NCI-H146 treated with DMSO at 0.1 percent for 48 hours (cell line): Measurements from ENCODE around the gene VWA8.
"Not testable (repeated sequence)": the region's sequence is repeated elsewhere in the genome, so short reads cannot be mapped to it uniquely, and the experiment has no call there.

Experiments
- DNase-seq: peaks from one replicate; lab custom pipeline; 2025; ENCODE audit not compliant: unreplicated experiment; lab: John Stamatoyannopoulos, UW

VWA8 gene

DNA sequence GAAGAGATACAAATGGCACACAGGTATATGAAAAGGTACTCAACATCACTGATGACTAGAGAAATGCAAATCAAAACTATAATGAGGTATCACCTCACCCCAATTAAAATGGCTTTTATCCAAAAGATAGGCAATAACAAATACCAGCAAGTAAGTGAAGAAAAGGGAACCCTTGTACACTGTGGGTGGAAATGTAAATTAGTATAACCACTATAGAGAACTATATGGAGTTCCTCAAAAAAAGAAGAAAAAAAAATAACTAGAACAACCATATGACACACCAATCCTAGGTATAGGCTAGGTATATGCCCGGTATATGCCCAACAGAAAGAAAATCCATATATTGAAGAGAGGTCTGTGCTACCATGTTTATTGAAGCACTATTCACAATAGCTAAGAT, 150.9 kb downstream of the VWA8 start:
- DNase-seq = no peak

DNA sequence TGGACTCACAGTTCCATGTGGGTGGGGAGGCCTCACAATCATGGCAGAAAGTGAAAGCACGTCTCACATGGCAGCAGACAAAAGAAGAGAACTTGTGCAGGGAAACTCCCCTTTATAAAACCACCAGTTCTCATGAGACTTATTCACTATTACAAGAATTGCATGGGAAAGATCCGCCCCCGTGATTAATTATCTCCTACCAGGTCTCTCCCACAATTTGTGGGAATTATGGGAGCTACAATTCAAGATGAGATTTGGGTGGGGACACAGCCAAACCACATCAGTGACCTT, 157.5 kb downstream of the VWA8 start:
- DNase-seq = not testable (repeated sequence)

DNA sequence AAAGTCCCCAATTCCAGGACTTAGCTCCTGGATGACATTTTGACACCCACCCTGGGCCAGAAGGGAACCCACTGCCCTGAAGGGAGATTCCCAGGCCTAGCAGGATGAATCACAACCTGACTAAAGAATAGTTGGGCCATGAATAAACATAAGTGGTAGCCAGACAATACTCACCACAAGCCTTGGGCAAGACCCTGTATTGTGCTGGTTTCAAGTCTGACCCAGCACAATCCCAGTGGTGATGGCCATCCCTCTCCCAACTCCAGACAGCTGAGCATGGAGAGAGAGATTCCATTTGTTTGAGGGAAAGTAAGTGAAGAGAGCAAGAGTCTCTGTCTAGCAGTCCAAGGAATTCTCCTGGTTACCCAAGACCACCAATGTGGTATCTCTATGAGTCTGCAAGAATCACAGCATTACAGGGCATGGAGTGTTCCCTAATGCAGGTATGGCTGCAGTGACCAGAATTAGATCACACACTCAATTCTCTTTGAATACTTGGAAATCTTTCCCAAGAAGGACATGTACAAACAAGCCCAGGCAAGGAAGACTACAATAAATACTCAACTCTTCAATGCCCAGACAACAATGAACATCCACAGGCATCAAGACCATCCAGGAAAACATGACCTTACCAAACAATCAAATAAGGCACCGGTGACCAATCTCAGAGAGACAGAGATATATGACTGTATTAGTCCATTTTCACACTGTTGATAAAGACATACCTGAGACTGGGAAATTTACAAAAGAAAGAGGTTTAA, 158.0 kb downstream of the VWA8 start:
- DNase-seq = no peak

DNA sequence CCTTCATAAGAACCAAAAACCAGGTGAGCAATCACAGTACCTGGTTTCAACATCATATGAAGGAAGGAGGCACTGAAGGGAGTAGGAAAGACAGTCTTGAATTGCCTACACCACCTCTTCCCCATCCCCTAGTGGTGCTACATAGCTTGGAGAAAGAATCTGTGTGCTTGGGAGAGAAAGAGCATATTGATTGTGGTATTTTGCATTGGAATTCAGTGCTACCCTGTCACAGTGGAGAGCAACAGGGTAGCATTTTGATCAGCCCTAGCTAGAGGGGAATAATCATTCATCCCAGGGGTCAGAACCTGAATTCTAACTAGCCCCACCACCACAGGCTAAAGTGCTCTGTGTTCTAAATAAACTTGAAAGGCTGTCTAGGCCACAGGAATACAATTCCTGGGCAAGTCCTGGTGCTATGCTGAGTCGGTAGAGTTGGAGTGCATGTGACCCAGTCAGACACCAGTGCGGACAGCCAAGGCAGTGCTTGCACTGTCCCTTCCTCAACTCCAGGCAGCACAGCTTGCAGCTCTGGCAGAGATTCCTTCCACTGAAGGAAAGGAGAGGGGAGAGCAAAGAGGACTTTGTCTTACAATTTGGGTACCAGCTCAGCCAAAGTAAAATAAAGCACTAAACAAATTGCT, 158.7 kb downstream of the VWA8 start:
- no peak for DNase-seq

DNA sequence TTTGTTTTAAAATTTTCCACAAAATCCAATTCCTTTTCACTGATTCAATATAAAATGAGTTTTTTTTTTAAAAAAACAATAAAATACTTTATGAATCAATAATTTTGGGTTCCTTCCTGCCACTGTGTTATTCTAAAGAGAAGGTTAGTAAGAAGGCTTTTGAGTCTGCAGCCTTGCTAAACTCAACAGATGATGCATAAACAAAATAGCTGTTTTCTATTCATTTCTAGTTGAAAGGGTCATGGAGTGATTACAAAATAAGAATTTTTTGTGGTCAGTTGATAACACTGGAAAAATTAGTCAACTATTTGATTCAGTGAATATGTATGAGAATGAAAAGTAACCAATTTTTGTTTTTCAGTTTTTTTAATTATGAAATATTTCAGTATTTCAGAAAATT, 169.9 kb downstream of the VWA8 start:
- DNase-seq = no peak

DNA sequence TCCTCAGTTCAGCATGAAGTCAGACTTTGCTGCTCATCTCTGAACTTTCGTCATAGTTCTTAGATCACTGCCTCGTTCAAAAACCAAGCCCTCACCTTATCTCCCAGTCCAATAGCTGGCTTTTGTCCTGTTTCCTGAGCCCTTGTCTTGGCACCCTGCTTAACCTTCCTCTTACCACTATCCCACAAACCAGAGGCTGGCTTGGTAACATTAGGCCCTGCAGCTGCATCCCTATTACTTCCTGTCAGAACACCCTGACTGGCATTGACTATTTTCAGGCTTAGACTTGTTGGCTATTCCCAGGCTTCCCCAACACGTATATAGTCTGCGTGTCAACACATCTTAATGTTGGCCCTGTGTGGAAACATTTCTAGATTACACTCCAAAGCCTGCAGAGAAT, 172.4 kb downstream of the VWA8 start:
- DNase-seq = no peak

DNA sequence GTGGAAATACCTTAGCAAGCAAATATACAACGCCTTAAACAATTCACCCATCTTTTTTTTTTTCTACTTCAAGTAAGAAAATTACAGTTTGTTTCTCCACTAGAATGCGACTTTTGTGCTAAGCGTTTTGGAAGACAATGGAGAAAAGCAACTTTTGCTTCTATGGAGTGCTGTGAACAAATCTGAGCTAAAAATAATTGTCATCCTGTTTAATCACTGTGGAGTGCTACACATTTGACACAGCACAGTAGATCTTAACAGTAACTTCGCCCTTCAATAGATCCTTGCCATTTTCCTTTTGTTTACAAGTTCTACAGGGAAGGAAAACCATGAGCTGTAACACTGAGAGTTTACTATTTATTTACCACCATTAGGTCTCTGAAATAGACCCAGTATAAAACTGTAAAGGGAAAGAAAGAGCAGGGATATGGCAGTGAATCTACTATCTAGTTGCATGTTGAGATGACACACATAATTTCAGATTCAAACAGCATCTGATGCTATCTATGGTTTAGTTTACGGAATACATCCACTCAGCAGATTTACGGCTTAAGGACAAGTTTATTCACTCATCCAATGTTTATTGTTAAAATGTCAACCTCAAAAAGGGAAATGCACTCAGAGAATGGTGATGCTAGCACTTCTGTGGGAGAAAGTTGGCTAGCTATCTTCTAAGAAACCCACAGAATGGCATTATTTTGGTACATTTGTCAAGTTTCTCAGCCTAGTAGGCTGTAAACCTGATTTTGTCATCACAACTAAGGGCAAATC, 175.3 kb downstream of the VWA8 start:
- no peak for DNase-seq

DNA sequence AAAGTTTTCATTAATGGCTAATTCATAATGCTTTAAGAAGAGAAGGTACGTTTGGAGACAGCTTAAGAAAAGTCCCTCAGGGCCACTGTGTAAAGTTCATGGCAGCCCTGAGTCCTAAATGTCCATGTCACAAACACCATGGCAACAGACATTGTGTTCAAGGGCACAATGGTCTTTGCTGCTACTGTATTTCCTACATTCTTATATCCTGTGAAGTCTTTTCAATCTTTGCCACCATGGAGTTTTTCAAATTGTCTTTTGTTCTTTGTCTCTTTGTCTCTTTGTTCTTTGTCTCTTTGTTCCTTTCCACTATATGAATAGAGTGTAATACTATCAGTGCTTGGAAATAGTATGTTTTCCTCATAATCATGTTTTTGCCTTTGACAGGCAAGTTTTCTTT, 178.8 kb downstream of the VWA8 start:
- no peak for DNase-seq

DNA sequence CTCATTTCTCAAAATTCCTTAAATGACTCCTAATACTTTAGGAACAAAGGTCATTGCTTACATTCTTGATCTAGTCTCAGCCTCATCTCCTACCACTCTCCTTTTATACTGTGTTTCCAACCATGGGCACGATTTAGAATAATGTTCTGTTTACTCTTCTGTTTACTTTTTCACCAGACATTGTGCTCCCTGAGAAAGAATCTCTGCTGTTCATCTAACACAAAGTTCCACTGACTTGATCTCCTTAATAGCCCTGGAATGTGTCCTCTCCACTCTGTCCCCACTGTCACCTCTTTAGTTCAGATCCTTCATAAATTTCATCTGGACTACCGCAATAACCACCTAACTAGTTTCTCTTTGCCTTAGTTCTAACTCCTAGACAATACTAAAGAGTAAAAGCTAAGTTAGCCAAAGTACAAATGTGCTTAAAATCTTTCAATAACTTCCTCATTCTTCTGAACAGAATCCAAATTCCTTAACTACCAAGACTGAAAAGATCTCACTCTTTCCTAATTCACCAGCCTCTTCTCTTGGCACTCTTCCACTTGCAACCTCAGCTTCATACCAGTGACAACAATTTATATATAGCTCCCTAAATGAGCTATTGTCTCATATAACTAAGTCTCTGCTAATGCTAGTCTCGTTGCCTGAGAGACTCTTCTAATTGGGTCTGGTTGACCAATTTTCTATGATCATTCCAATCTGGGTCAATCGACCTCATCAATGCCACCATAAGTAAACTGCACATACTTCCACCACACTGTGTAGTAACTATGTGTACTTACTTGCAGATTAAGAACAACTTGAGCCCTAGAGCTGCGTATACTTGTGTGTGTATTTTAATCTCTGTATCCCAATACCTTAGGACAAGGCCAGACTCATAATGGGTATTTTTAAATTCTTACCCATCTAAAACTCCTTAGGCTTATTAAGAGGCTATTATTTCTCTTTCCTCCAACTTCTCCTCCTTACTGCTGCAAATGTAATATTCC, 179.9 kb downstream of the VWA8 start:
- no peak for DNase-seq

DNA sequence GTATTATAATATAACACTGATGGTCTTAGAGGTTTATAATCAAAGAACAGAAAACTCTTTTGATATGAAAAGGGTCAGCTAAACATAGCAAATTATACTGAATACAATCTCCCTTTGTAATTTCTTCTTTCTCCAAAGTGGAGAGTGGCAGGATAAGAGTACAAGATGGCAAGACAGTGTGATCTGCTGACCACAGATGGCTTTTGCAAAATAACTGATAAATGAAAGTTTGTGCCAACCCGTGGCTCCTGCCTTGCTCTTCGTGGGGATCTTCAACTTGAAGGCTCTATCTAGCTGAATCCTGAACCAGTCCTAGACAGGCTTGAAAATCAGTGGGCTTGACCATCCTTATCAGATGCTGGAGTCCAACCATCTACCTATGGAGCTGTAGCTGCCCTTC, 185.7 kb downstream of the VWA8 start:
- no peak for DNase-seq

DNA sequence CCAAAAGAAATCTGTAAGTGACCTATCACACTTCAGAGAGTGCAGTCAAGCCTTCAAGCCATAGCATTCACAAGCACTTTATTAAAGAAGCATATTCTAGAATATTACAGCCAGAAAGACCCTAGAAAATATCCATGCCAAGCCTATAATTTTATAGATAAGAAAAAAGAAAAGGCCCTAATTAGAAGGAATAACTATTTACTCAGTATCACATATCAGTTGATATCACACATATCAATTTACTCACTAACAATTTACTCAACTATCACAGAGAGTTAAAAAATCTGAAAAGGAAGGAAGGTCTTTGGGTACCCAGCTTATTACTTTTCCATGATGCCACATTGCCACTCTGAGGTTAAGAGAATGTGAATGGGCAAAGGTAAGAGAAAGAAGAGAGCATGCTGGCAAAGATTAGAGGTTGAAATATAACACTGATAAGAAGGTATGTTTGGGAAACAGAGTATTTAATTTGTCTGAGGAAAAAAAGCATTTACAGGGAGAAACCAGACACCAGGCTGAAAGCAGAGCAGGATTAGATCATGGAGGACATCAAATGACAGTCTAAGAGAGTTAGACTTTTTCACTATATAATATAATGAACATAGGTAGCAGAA, 186.2 kb downstream of the VWA8 start:
- peak; percentile 91 for DNase-seq

DNA sequence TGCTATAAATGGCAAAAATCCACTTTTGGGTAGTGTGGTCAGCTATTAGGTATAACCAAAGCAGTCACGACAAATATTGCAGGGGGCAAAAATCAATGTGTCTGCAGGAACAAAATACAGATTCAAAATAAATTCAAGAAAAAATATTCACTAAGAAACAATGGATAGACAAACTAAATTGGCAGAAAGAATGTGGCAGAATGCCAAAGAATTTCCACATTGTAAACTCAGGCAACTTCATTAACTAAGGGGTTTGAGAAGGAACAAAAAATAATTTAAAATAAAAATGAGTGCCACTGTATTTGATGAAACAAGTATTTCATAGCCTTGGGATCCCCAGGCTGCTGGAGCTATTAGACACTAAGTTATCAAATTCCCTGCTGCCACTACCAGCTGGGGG, 193.1 kb downstream of the VWA8 start:
- DNase-seq = no peak

DNA sequence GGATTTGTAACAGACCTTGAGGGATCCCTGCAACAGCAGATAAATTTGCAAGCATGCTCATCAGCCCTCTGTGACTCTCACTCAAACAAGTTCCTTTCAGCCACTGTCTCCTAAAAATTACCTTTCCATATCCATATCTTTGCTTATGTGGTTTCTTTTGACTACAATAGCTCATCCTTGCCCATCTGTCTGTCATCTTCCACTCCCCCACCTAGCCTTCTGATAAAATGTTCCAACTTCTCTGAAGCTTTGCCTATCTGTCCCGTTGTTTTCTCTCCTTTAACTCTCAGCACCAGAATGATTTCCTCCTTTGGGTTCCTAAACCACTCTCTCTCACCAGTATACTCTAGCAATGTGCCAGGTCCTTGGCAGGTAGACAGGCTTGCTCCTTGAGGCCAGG, 194.5 kb downstream of the VWA8 start:
- no peak for DNase-seq

DNA sequence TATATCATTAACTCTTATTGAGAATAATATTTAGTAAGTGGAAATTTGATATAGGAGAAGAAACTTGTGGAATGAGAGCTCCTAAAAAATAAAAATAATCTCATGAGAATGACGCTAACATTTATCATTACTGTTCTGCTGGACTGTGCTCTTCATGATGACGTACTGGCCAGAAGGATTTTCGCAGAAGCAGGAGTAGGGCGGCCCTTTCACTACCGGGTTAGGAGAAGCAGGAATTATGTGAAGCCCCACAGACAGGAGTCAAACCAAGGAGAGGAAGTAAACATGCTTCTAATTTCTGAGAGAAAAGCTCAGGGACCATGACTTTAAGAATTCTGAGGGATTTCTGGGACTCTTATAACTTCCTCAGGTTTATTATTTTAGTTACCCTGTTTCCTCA, 195.1 kb downstream of the VWA8 start:
- DNase-seq = no peak

DNA sequence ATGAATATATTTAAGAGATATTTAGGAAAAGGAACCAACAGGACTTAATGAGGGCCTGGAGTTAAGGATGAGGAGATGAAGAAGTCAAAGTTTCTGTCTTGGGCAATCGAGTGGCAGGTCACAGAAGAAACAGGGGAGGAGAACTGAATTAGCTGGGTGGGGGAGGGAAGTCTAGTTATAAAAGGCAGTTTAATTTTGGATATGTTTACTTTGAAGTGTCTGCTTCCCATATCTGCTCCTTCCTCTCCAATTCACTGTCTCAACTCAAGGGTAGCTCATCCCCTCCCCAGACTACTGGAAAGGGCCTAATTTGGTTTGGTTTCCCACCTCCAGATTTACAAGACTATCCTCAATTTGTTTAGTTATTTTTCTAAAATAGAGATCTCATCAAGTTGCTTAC, 195.9 kb downstream of the VWA8 start:
- DNase-seq = no peak

DNA sequence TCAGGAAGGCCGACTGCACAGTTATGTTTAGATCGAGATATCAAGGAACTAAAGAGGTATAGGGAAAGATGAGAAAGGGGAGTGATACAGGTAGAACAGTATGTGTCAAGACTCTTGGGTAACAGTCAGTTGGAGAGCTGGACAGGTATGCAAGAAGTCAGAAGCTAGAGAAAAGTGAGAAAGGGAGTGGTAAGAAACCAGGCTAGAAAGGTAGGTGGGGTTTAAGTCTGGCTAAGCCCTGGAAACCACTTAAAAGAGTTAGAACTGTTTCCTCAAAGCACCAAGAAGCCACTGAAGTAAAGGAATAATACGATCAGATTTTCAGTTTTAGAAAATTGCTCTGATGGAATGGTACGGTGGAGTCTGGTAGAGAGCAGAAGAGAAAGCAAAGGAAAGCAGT, 196.4 kb downstream of the VWA8 start:
- no peak for DNase-seq

DNA sequence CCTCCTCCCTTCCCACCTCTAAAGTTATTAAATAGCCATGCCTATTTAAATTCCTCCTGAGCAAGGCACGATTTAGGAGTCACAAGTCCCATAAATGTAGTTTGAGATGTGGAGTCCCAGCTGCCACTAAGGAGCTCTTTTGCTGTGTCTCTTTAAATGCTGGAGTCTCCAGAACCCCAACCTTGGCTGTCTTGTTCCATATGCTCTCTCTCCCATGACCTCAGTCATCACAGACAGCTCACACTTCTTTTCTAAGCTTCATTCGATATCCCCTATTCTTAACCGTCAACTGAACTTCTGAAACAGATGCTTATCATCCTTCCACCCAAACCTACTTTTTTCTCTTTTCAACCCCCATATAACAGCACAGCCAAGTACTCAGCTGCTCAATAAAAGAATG, 197.1 kb downstream of the VWA8 start:
- no peak for DNase-seq

DNA sequence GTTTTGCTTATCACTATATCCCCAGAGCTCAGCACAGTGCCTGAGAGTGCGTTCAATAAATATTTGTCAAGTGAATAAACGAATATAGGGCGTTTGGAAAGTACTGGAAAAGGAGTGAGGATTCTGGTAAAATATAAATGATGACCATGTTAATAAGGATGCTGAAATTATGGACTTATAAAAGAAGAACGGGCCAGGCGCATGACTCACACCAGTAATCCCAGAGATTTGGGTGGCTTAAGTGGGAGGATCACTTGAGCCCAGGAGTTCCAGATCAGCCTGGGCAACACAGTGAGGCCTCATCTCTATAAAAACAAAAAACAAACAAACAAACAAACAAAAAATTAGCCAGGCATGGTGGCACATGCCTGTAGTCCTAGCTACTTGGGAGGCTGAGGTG, 198.1 kb downstream of the VWA8 start:
- no peak for DNase-seq

DNA sequence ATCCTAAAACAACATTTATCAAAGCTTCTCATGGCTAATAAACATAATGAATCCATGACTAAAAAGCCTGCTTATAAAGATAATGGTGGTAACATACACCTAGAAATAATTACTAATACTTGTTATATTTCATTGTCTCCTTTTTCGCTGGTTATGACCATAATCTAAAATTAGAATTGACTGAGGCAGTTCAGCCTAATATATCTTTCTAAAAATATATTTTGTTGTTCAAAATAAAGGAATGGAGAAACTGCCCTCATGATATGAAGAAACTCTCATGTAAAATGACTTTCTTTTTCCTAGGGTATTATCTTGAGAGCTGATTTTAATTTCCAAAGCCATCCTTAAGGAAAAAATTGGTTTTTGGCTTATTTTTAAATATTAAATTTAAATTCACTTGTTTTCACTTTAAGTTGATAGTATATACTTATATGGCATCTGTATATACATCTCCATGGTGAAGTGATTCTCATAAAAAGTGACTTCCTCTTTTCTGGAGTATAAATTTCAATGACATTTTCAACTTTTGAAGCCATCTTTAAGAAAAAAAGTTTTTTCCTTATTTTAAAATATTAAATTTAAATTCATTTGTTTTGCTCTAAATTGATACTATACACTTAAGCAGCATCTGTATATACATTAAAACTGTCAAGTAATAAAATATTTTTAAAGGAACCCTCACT, 204.6 kb downstream of the VWA8 start:
- no peak for DNase-seq

DNA sequence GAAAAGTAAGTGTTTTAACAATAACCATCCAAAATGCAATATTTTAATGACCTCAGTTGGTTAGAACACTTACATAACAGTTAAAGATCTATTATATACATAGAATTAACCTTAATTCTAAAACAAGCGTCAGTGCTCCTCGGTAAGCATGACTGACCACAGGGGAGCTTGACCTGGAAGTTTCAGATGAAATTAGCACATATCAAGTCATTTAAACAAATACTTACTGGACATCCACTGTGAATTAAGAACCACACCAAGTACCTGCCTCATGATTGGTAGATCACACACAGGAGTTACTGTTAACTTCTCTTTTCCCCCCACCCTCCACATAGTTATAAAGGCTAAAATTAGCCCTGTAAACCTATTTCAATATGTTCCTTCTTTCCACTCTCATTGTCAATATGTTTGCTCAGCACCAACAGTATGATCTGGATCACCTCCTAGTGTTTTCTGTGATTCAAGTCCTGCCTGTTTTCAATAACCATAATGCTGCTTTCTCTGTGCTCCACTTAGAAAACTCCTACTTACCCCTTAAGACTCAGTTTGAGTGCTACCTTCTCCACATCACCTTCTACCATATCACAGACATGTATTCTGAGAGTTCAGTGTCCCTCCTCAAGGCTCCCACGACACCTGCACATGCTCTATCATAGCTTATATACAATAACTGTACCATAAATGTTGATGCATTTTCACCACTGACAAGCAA, 209.0 kb downstream of the VWA8 start:
- DNase-seq = peak; percentile 9
